Activated naive CD8-positive, alpha-beta T cell treated with anti-CD3 and anti-CD28 coated beads, Interleukin-2, amount 50 U/mL, for 24 hours (primary cell): ENCODE measurements around the gene ZNF385A.

Experiments used
- ATAC-seq: fragments of 150-1000 bp; cut with Tn5 transposase; one replicate; pipeline ENCODE4 v1.10.0; 2021
- DNase-seq: peaks from one replicate; pipeline ENCODE4 v3.0.0; 2021
- H3K27ac Mint-ChIP-seq: one replicate; pipeline ENCODE4 v1.8.0; 2021; ENCODE audit warnings: mild to moderate bottlenecking, mixed read lengths
- H3K27me3 Mint-ChIP-seq: one replicate; pipeline ENCODE4 v1.8.0; 2021; ENCODE audit warnings: mixed read lengths
- H3K36me3 Mint-ChIP-seq: one replicate; pipeline ENCODE4 v1.8.0; 2021; ENCODE audit warnings: low read depth, mixed read lengths
- H3K4me1 Mint-ChIP-seq: one replicate; pipeline ENCODE4 v1.8.0; 2021; ENCODE audit warnings: mixed read lengths
- H3K4me3 Mint-ChIP-seq: one replicate; pipeline ENCODE4 v1.8.0; 2021; ENCODE audit warnings: mild to moderate bottlenecking, moderate library complexity, mixed read lengths
- H3K9me3 Mint-ChIP-seq: one replicate; pipeline ENCODE4 v1.8.0; 2021; ENCODE audit warnings: mixed read lengths

ZNF385A gene

GRCh38 chr12:54419088-54419887 lies 34.8 kb upstream of the ZNF385A start, which contains the start of gene ITGA5:
ITGA5 (minus strand) TSS chr12:54419266; CDS start chr12:54419198, 68 bp downstream.
- H3K9me3 Mint-ChIP-seq = no peaks in the 10 kb centered on the region
- ATAC-seq = peak; percentile 26
- peak within 1 kb of the TSS; percentile 79 for H3K27ac Mint-ChIP-seq
- H3K27me3 Mint-ChIP-seq = no peaks in the 10 kb centered on the region
- peak within 1 kb of the TSS; percentile 86 for H3K4me3 Mint-ChIP-seq
- peaks cover 58% of the 10 kb centered on the region for H3K4me1 Mint-ChIP-seq
- no peaks in the 10 kb centered on the region for H3K36me3 Mint-ChIP-seq
- peak; percentile 57 for DNase-seq

GRCh38 chr12:54418441-54419087 lies 34.0 kb upstream of the ZNF385A start:
- no peaks in the 10 kb centered on the region for H3K36me3 Mint-ChIP-seq
- H3K27me3 Mint-ChIP-seq = no peaks in the 10 kb centered on the region
- peak overlapping the region; percentile 79 for H3K27ac Mint-ChIP-seq
- DNase-seq = no peak
- peaks cover 65% of the 10 kb centered on the region for H3K4me1 Mint-ChIP-seq
- H3K4me3 Mint-ChIP-seq = peak overlapping the region; percentile 86
- peak; percentile 12 for ATAC-seq
- no peaks in the 10 kb centered on the region for H3K9me3 Mint-ChIP-seq

DNA sequence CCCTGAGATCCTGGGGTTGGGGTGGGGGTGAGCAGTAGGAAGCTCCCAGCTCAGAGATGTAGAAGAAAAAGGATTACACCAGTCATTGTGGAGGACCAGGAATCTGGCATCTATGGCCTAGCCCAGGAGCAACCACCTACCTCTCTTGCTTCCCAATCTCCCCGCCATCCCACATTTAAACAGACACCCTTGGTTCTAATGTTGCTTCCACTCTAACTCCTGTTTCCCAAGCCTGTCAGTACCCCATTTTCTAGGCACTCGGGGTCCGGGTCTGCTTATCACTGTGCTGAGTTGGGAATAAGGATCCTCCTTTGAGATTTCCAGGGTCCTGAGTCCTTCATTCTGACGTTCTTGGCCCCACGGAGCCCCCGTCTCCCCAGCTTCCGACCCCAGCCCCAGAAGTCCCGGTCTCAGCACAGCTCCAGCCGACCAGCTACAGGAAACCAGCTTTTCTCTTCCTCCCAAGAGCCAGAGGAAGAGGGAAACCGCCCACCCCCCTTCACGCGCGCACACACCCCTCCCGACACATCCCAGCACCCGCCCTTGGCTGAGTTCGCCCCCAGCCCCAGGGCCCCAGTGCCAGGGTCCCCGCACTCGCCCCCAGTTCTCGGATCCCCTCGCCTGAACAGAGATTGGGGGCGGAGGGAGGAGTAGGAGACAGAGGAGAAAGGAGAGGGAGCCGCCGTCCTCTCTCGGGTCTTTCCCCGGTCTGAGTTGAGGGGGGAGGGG lies 33.3 kb upstream of the ZNF385A start:
- peak overlapping the region; percentile 79 for H3K27ac Mint-ChIP-seq
- no peaks in the 10 kb centered on the region for H3K9me3 Mint-ChIP-seq
- H3K27me3 Mint-ChIP-seq = no peaks in the 10 kb centered on the region
- peak overlapping the region; percentile 86 for H3K4me3 Mint-ChIP-seq
- no peak for DNase-seq
- peaks cover under 1% of the 10 kb centered on the region for H3K36me3 Mint-ChIP-seq
- ATAC-seq = no peak
- peaks cover 67% of the 10 kb centered on the region for H3K4me1 Mint-ChIP-seq

DNA sequence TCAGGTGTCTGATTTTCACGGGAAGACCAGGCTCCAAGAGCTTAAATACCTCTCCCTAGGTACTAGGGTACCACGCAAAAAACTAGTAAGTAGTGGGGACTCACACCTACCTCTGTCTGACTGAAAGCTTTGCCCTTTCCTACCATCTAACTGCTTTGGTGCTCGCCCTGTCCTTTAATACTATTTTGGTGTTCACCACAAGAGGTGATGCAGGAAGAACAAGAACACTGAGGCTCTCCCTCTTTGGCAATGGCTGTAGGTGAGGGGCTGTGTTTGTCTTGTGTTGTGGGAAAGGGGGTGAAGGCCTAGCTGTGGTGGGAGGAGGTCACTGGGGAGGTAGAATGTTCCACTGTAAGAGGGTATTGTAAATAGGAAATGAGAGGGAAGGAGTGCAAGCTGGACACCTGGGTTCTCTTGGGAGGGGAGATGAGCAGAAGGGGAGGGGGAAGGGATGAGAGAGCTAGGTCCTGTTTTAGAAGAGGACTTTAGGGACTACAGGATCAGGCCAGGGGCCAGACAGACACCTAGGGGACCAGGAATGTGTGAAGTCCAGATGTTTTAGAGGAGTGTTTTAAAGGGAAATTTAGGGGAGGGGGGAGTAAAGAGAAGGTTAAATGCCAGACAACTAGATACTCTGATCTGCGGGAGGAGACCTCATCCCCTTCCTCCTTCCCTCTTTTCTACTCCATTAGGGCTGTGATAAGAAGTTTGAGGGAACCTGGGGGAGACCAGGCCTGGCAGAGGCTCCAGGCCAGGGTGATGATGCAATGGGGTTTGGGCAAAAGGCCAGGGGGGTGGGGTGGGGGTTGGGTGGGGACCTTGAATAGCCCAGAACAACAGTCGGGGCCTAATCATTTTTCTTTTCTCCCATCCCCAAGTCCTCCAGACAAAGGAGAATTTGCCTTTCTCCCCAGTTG lies 32.4 kb upstream of the ZNF385A start:
- Mint-ChIP-seq H3K27me3 (no peaks in the 10 kb centered on the region), H3K36me3 (peaks cover 3% of the 10 kb centered on the region), H3K4me1 (peaks cover 75% of the 10 kb centered on the region), H3K9me3 (no peaks in the 10 kb centered on the region), H3K4me3 (peak overlapping the region; percentile 86), H3K27ac (peak overlapping the region; percentile 79)
- DNase-seq (no peak), ATAC-seq (no peak)

DNA sequence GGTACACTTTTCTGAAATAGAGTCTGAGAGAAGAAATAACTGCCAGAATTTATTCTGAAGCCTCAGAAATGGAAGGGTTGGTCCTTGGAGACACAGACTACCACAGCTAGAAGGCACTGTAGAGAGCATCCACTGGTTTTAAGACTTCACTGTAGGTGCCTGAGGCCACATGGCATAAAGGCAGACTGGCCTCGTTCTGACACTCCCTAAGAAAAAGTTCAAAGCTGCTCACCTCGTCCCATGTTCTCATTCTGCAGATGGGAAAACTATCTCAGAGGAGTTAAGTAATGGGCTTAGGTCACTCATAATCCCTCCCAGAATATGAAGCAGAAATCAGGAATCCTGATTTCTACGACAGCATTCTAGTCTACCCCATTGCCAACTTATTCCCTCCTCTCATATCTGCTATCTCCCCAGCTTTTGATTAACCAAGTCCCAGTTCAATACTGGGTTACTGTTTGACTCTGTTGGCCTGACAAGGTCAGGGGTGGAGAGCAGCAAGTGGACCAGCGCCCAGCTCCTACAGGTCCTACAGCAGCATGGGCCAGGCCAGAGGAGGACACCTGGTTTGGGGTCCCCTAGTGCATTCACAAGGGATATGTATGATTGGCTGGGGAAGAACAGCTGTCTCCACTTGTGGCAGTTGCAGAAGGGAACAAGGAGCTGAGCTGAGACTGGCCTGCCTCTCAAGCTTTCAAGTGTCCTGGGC lies 30.8 kb upstream of the ZNF385A start:
- peaks cover 78% of the 10 kb centered on the region for H3K4me1 Mint-ChIP-seq
- no peak for DNase-seq
- no peak overlapping the region for H3K4me3 Mint-ChIP-seq
- no peaks in the 10 kb centered on the region for H3K9me3 Mint-ChIP-seq
- H3K27me3 Mint-ChIP-seq = no peaks in the 10 kb centered on the region
- H3K36me3 Mint-ChIP-seq = peaks cover 8% of the 10 kb centered on the region
- ATAC-seq = no peak
- H3K27ac Mint-ChIP-seq = peak overlapping the region; percentile 36

DNA sequence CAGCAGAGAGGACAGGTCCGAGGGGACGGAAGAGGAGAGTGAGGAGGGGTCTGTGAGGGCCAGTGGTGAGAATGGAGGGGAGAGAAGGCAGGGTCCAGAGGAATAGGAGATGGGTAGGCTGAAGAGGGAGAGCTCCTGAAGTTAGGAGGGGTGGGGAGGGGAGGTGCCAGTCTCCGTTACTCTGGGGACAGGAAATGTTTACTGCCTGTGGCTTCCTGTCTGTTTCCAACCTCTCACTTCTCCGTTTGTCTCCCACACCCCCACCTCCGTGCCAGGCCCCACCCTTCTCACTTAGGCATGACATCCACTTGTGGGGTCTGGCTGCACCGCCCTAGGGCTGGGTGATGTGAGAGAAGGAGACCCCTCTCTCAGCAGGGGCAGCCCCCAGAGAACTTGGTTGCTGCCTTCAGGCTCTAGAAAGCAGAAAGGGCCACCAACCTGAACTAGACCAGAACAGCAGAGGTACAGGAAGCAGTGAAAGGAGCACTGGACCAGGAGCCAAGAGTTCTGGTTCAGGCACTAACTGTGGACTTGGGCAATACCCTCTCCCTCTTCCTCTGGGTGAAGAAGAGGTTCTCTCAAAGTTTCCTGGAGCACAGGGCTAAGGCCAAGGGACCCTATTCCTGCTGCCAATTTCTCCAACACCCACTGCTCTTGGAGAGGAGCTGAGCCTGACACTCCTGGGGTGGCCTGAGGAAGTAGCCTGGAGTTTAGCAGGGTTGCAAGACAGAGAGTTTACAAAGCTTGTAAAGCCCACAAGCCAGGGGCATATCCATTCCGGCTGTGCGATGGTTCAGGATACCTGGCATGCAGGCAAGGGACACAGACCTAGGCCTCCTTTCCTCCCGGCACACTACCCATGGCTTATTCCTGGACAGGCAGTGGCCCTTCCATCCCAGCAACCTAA lies 29.0 kb upstream of the ZNF385A start:
- DNase-seq = peak; percentile 73
- H3K27ac Mint-ChIP-seq = peak overlapping the region; percentile 81
- H3K27me3 Mint-ChIP-seq = no peaks in the 10 kb centered on the region
- peaks cover 69% of the 10 kb centered on the region for H3K4me1 Mint-ChIP-seq
- peaks cover 11% of the 10 kb centered on the region for H3K36me3 Mint-ChIP-seq
- peak; percentile 71 for ATAC-seq
- no peaks in the 10 kb centered on the region for H3K9me3 Mint-ChIP-seq
- H3K4me3 Mint-ChIP-seq = peak overlapping the region; percentile 60

GRCh38 chr12:54412786-54413185 lies 28.3 kb upstream of the ZNF385A start:
- Mint-ChIP-seq H3K27me3 (no peaks in the 10 kb centered on the region), H3K4me1 (peaks cover 66% of the 10 kb centered on the region), H3K27ac (peak overlapping the region; percentile 81), H3K9me3 (no peaks in the 10 kb centered on the region), H3K36me3 (peaks cover 11% of the 10 kb centered on the region), H3K4me3 (peak overlapping the region; percentile 60)
- DNase-seq = no peak
- ATAC-seq = no peak

DNA sequence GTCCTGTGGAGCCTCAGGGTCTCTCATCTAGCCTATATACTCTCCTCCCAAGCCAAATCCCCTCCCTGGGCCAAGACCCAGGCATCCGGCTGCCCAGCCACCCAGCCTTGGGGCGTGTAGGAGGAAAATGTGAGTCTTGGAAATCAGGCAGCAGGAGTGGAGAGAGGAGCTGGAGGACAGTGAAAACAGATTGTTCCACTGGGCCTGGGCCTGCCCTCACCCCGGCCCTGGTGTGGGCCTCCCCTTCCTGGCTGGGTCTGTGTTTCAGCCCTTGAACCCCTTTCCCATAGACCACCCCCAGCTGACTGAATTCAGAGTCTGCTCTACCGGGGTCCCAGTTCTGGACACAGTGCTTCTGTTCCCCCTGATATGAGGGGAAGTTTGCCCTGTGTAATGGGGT lies 27.8 kb upstream of the ZNF385A start:
- DNase-seq (no peak), ATAC-seq (no peak)
- Mint-ChIP-seq H3K27me3 (no peaks in the 10 kb centered on the region), H3K36me3 (peaks cover 11% of the 10 kb centered on the region), H3K4me1 (peaks cover 62% of the 10 kb centered on the region), H3K9me3 (no peaks in the 10 kb centered on the region), H3K4me3 (peak overlapping the region; percentile 60), H3K27ac (peak overlapping the region; percentile 81)

GRCh38 chr12:54411391-54412241 lies 27.1 kb upstream of the ZNF385A start:
- Mint-ChIP-seq H3K27ac (peak overlapping the region; percentile 81), H3K9me3 (no peaks in the 10 kb centered on the region), H3K4me3 (peak overlapping the region; percentile 10), H3K4me1 (peaks cover 56% of the 10 kb centered on the region), H3K36me3 (peaks cover 17% of the 10 kb centered on the region), H3K27me3 (no peaks in the 10 kb centered on the region)
- DNase-seq (peak; percentile 67), ATAC-seq (peak; percentile 76)

DNA sequence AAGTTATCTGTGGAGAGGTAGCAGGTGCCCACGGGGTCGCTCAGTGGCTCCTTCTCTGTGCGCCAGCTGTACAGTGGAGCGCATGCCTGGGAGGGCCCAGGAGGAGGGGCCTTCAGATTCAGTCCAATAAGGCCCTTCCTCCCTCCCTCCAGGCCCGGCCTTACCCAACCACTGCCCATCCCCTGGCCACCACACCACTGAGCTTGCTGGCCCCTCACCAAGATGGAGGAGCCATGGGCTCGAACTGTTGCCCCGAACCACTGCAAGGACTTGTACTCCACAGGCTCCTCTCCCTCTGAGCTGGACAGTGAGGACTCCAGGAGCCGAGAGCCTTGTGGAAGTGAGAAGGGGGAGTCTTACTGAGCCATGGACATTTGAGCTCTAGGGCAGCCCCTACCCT lies 24.7 kb upstream of the ZNF385A start:
- peaks cover 26% of the 10 kb centered on the region for H3K36me3 Mint-ChIP-seq
- H3K4me3 Mint-ChIP-seq = no peak overlapping the region
- DNase-seq (no peak), ATAC-seq (no peak)
- H3K27me3 Mint-ChIP-seq = no peaks in the 10 kb centered on the region
- no peaks in the 10 kb centered on the region for H3K9me3 Mint-ChIP-seq
- no peak overlapping the region for H3K27ac Mint-ChIP-seq
- peaks cover 40% of the 10 kb centered on the region for H3K4me1 Mint-ChIP-seq

DNA sequence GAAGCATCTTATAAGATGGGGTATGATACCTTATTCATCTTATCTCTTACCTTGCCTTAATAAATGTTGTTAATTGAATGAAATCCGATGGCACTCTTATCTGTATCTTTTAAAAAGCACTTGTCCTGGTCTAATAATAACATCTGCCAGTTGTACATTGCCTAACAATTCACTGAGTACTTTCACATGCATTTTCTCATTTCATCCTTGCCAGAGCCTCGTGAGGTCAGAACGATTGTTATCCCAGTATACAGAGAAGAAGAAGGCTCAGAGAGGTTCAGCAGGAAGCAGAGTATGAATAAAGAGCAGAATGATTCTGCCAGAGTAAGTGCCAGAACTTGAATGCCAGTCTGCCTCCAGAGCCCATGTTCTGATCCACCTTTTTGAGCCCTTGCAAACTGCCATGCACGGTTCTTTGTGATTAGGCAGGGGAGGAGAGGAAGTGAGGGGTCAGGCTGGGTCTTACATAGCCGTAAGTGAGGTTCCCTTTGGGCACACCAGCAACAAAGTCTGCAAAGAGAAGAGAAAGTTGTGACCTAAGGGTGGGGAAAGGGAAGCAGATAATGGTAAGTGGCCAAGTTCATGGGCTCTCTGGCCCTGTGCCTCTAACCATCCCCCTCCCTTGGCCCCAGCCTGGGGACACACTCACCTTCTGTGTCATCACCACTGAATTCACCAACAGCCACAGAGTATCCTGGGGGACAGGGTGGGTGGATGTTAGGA lies 22.8 kb upstream of the ZNF385A start:
- ATAC-seq = no peak
- H3K4me1 Mint-ChIP-seq = peaks cover 21% of the 10 kb centered on the region

More for the DNA sequence above, 22.8 kb upstream of the ZNF385A start:
- H3K9me3 Mint-ChIP-seq = no peaks in the 10 kb centered on the region
- no peaks in the 10 kb centered on the region for H3K27me3 Mint-ChIP-seq
- no peak overlapping the region for H3K27ac Mint-ChIP-seq
- DNase-seq = no peak
- peaks cover 25% of the 10 kb centered on the region for H3K36me3 Mint-ChIP-seq
- H3K4me3 Mint-ChIP-seq = no peak overlapping the region
